GM12873 (cell line): Measurements from ENCODE around the gene TUBAL3.

ENCODE experiments used
- CTCF ChIP-seq: IDR thresholded peaks from 2 replicates; pipeline ENCODE4 v1.5.1; 2012; ENCODE audit warnings: low read depth, mild to moderate bottlenecking, moderate library complexity, low read length, control low read depth; ENCODE audit not compliant: insufficient read depth; ENCODE audit errors: missing control alignments

The TUBAL3 gene

GRCh38 chr10:5373307-5373706 is 31.3 kb downstream of the TUBAL3 start:
- TF ChIP-seq CTCF, result no peak

- TF ChIP-seq CTCF, result no peak
Observed at GRCh38 chr10:5370493-5371352, 33.9 kb downstream of the TUBAL3 start.

GRCh38 chr10:5369362-5370158 is 35.1 kb downstream of the TUBAL3 start:
- TF ChIP-seq CTCF, result no peak

GRCh38 chr10:5365928-5366327 is 38.7 kb downstream of the TUBAL3 start:
- TF ChIP-seq CTCF, result no peak

GRCh38 chr10:5364890-5365338 is 39.7 kb downstream of the TUBAL3 start, which contains the start of gene UCN3:
TSS of gene UCN3 (plus strand) at chr10:5364966. CDS start at chr10:5373721, 8,755 bp downstream.
- no peak for TF ChIP-seq CTCF

- TF ChIP-seq CTCF, result no peak
Observed at GRCh38 chr10:5364374-5364773, 40.3 kb downstream of the TUBAL3 start.

- TF ChIP-seq CTCF, result no peak
Observed at GRCh38 chr10:5362873-5363272, 41.8 kb downstream of the TUBAL3 start.
